Epithelial cell of proximal tubule (primary cell): Measurements from ENCODE around the gene TMPRSS3. TPM values are rescaled to one million over a fixed set of nuclear protein-coding genes. Genes with fewer than 3 reads are reported as not detected.

ENCODE experiments used
- DNase-seq: peaks from one replicate; pipeline ENCODE4 v3.0.0-alpha.2; 2011; ENCODE audit warnings: low read depth
- H3K4me3 ChIP-seq: 2 replicates; pipeline ENCODE4 v1.5.1; 2011; ENCODE audit warnings: low read depth, mild to moderate bottlenecking, low read length
- total RNA-seq: library from RNA; depleted of rRNA; stranded (reverse); fragments of >200 nt; gene quantifications from 2 replicates; pipeline ENCODE4 v1.2.3, GENCODE V29; 2015
- TF ChIP-seq, protein P1 (sequence below): conservative IDR thresholded peaks from 2 replicates; pipeline ENCODE4 v1.5.1; 2012; ENCODE audit warnings: low read depth, mild to moderate bottlenecking, low read length

Gene TMPRSS3
- total RNA-seq, 1 donor from 2014 or later: 2.0 TPM

DNA sequence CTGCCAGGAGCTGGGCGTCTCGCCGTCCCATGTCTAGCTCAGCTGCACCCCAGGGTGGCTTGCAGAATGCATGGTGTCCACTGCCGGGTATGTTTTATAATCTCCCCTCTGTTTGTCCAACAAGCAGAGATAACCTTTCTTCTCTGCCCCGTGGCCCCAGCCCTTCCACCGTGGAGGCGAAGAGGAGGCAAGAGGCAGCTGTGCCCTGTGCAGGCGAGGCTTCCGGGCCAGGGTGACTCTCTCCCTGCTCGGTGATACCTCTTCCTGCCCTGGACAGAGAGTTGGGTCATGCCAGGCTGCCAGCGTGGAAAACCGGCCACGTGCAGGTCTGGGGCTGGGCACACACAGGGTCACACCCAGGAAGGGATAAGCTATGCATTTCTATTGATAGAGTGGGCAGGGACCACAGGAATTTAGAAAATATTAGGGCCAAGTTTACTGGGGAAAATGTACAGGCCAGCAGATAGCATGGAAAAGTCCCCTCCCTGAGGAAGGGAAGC is 44.9 kb downstream of the TMPRSS3 start, which contains the start of gene TFF2:
TFF2 (minus strand) TSS at position 68 of the 500 bp plus-strand sequence; CDS start at position 31, 37 bp downstream.
- no peak for DNase-seq
- TF ChIP-seq, protein P1, sequence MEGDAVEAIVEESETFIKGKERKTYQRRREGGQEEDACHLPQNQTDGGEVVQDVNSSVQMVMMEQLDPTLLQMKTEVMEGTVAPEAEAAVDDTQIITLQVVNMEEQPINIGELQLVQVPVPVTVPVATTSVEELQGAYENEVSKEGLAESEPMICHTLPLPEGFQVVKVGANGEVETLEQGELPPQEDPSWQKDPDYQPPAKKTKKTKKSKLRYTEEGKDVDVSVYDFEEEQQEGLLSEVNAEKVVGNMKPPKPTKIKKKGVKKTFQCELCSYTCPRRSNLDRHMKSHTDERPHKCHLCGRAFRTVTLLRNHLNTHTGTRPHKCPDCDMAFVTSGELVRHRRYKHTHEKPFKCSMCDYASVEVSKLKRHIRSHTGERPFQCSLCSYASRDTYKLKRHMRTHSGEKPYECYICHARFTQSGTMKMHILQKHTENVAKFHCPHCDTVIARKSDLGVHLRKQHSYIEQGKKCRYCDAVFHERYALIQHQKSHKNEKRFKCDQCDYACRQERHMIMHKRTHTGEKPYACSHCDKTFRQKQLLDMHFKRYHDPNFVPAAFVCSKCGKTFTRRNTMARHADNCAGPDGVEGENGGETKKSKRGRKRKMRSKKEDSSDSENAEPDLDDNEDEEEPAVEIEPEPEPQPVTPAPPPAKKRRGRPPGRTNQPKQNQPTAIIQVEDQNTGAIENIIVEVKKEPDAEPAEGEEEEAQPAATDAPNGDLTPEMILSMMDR: no peak
- no peak within 1 kb of the TSS for H3K4me3 ChIP-seq

DNA sequence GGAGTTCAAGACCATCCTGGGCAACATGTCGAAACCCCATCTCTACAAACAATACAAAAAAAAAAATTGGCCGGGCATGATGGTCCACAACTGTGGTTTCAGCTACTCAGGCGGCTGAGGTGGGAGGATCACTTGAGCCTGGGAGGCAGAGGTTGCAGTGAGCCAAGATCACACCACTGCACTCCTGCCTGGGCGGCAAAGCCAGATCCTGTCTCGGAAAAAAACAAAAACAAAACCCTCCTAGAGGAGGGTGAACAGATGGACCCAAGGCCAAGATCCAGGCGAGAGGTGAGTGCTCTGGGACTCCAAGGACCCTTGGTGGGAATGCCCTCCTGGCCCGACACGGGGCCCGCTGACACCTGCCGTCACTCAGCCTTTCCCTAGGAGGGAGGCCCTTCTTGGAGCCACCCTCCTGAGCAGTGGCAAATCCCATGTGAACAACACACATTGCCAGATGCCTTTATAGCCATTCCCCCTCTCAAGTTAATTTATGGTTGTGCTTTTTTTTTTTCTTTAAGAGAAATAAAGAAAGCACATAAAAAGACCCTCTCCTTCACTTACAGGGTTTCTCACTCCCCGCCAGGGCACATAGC is 45.4 kb downstream of the TMPRSS3 start:
- no peak overlapping the region for H3K4me3 ChIP-seq
- TF ChIP-seq, protein P1: no peak
- no peak for DNase-seq

DNA sequence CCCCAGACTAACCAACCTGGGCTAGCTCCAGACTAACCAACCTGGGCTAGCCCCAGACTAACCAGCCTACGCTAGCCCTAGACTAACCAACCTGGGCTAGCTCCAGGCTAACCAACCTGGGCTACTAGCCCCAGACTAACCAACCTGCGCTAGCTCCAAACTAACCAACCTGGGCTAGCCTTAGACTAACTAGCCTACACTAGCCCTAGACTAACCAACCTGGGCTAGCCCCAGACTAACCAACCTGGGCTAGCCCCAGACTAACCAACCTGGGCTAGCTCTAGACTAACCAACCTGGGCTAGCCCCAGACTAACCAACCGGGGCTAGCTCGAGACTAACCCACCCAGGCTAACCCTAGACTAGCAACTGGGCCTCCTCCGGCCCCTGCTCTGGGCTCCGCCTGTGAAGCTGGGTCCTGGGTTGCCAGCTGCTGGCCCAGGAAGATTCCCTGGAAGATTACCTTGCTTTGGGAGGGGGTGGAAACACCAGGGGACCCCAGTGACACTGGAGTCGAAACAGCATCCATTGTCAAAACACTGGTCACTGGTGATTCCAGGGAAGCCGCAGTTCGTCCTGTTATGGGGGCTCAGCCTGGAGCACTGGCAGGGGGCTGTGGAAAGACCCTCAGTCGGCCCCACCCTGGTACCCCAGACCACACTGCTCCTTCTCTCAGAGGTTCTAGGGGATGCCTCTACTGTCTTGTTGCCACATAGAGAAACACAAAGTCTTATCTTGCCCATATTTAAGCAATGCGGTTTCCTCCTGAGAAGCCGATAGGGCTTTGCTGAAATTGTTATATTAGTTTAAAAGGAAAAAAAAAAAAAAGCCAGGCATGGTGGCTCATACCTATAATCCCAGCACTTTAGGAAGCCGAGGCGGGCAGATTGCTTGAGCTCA is 46.2 kb downstream of the TMPRSS3 start:
- TF ChIP-seq, protein P1: no peak
- no peak for DNase-seq
- H3K4me3 ChIP-seq: no peak overlapping the region

DNA sequence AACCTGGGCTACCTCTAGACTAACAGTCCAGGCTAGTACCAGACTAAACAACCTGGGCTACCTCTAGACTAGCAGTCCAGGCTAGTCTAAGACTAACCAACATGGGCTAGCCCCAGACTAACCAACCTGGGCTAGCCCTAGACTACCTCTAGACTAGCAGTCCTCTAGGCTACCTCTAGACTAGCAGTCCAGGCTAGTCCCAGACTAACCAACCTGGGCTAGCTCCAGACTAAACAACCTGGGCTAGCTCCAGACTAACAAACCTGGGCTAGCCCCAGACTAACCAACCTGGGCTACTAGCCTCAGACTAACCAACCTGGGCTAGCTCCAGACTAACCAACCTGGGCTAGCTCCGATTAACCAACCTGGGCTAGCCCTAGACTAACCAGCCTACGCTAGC is 47.1 kb downstream of the TMPRSS3 start:
- TF ChIP-seq, protein P1: no peak
- DNase-seq: no peak
- H3K4me3 ChIP-seq: no peak overlapping the region

DNA sequence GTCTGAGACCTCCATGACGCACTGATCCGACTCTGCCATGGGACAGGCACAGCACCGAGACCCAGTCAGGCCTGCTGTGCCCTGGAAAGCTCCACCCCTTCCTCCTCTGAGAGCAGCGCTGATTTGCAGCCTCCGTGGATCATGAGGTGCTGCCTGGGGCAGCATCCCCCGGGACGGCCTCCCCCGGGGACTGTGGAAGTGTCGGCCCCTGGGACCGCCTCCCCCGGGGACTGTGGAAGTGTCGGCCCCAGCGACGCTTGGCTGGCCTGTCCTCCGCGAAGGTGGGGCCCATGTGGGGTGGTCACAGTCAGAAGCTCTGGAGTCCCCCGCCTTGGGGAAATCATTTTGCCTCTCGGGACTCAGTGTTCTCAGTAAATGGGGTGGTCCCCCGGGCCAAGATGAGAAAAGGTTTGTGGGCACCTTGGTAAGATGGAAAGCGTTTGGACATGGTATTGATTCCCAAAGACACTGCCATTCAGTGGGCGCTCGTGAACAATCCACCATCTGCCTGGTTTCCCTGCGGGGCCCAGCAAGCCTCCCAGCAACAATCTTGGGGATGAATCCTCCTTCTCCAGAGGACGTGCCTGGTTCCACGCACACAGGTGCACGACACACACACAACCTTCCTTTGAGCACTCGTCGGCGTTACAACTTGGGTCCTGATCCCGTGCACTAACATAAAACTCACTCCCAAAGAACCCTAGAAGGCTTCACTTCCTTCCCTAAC is 48.1 kb downstream of the TMPRSS3 start:
- DNase-seq: no peak
- TF ChIP-seq, protein P1: no peak
- no peak overlapping the region for H3K4me3 ChIP-seq

DNA sequence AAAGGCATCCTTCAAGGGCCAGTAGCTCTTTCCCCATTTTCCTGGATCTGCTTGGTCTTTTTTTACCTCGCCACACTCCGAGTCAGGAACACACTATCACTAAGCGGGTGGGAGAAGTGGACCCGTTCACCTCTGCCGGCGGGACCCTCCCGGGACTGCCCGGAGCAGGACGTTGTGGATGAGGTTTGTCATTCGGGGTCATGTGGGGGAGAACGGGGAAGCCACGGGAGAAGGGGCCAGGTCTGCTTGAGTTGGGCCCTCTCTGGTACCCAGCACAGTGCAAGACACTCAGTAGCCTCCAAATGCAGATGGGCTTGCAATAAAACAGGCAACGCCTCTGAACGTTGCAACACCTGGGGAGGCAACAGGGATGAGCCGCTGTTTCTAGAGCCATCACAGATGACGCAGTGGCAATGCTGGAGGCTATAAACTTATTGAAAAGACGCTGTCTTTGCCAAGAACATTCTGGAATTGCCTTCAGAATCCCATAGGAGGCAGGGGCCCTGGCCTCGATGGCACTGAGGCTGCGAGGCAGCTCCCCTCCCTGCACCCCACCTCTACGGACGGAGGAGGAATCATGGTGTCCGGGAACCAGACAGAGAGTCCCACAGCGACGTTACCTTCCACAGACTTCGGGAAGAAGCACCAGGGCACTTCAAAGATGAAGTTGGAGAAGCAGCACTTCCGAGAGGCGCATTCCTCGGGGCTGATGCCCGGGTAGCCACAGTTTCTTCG is 48.8 kb downstream of the TMPRSS3 start:
- no peak for DNase-seq
- TF ChIP-seq, protein P1: no peak
- H3K4me3 ChIP-seq: no peak overlapping the region
